ENCODE measurements around the gene BICRAL. TPM values are rescaled to one million over a fixed set of nuclear protein-coding genes. Genes with fewer than 3 reads are reported as not detected.

The BICRAL gene
- total RNA-seq, 1 donor, result 9.4 TPM

DNA sequence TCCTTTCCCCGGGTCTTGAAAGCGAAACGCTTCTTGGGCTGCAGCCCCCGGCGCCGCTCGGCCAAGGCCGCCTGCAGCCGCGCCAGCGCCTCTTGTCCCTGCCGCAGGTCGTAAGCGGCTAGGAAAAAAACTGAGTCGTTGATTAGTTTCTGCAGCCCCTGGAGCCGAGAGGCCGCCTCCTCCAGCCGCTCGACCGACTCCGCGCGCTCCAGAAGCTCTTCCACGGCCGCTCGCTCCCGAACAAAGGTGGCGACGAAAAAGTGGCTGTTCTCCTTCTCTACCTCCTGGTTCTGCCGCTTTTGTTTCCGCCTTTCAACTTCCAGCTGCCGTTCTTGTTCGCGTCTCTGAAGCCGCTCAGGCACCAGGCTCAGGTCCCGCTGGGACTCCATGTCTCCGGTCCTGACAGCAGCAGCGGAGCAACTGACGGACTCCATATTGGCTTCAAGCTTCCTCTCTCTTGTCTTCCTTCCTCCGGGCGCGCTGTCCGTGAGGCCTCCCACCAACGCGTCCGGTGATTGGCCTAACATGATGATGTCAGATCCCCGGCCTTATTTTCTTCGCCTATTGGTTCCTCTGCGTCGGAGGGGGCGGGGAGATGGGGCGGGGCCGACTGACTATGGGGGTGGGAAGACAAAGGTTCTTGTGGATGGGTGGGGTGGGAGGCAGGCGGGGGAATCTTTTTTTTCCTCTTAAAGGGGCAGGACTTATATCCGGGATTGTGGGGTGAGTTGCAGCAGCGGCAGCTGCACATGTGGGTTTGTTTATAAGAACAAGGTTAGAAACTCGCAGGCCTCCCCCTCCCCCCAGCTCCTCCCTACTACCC, 36.0 kb upstream of the BICRAL start, which contains the start of gene TBCC:
TBCC (minus strand) TSS at position 464 of the 823 bp plus-strand sequence; CDS start at position 434, 30 bp downstream.
- peak; percentile 99 for DNase-seq (ENCODE audit: insufficient read length, low spot score, missing footprints)
- Histone ChIP-seq H3K27me3 (ENCODE audit: insufficient read depth, low read length) (no peaks in the 10 kb centered on the region), H3K4me1 (ENCODE audit: insufficient read depth, low read length) (peaks cover 16% of the 10 kb centered on the region), H3K27ac (ENCODE audit: low read depth, low read length) (peak within 1 kb of the TSS; percentile 78), H3K9me3 (ENCODE audit: low read depth, low read length) (no peaks in the 10 kb centered on the region), H3K36me3 (ENCODE audit: insufficient read depth, low read length) (no peaks in the 10 kb centered on the region), H3K79me2 (ENCODE audit: insufficient read depth, low read length) (peaks cover 22% of the 10 kb centered on the region), H3K4me2 (ENCODE audit: insufficient read depth, low read length) (peak within 1 kb of the TSS; percentile 99), H2AFZ (ENCODE audit: low read length) (peak within 1 kb of the TSS; percentile 98), H3K4me3 (ENCODE audit: insufficient read depth, low read length) (peak within 1 kb of the TSS; percentile 97), H4K20me1 (ENCODE audit: insufficient read depth, low read length) (peaks cover 15% of the 10 kb centered on the region)
- TF ChIP-seq, protein P1, sequence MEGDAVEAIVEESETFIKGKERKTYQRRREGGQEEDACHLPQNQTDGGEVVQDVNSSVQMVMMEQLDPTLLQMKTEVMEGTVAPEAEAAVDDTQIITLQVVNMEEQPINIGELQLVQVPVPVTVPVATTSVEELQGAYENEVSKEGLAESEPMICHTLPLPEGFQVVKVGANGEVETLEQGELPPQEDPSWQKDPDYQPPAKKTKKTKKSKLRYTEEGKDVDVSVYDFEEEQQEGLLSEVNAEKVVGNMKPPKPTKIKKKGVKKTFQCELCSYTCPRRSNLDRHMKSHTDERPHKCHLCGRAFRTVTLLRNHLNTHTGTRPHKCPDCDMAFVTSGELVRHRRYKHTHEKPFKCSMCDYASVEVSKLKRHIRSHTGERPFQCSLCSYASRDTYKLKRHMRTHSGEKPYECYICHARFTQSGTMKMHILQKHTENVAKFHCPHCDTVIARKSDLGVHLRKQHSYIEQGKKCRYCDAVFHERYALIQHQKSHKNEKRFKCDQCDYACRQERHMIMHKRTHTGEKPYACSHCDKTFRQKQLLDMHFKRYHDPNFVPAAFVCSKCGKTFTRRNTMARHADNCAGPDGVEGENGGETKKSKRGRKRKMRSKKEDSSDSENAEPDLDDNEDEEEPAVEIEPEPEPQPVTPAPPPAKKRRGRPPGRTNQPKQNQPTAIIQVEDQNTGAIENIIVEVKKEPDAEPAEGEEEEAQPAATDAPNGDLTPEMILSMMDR (IDR thresholded peaks at IDR 0.05; ENCODE audit: extremely low read depth, low read depth, low read length), result no peak

- Histone ChIP-seq H3K79me2 (ENCODE audit: insufficient read depth, low read length) (peaks cover 22% of the 10 kb centered on the region), H4K20me1 (ENCODE audit: insufficient read depth, low read length) (peaks cover 15% of the 10 kb centered on the region), H3K9me3 (ENCODE audit: low read depth, low read length) (no peaks in the 10 kb centered on the region), H3K27ac (ENCODE audit: low read depth, low read length) (peak overlapping the region; percentile 67), H3K4me2 (ENCODE audit: insufficient read depth, low read length) (peak overlapping the region; percentile 93), H3K36me3 (ENCODE audit: insufficient read depth, low read length) (no peaks in the 10 kb centered on the region), H2AFZ (ENCODE audit: low read length) (peak overlapping the region; percentile 84), H3K4me3 (ENCODE audit: insufficient read depth, low read length) (peak overlapping the region; percentile 97), H3K27me3 (ENCODE audit: insufficient read depth, low read length) (no peaks in the 10 kb centered on the region), H3K4me1 (ENCODE audit: insufficient read depth, low read length) (peaks cover 19% of the 10 kb centered on the region)
- TF ChIP-seq, protein P1 (IDR thresholded peaks at IDR 0.05; ENCODE audit: extremely low read depth, low read depth, low read length), result no peak
- DNase-seq (ENCODE audit: insufficient read length, low spot score, missing footprints), result peak; percentile 91
These were observed 35.1 kb upstream of the BICRAL start for GRCh38 chr6:42746463-42747391.

DNA sequence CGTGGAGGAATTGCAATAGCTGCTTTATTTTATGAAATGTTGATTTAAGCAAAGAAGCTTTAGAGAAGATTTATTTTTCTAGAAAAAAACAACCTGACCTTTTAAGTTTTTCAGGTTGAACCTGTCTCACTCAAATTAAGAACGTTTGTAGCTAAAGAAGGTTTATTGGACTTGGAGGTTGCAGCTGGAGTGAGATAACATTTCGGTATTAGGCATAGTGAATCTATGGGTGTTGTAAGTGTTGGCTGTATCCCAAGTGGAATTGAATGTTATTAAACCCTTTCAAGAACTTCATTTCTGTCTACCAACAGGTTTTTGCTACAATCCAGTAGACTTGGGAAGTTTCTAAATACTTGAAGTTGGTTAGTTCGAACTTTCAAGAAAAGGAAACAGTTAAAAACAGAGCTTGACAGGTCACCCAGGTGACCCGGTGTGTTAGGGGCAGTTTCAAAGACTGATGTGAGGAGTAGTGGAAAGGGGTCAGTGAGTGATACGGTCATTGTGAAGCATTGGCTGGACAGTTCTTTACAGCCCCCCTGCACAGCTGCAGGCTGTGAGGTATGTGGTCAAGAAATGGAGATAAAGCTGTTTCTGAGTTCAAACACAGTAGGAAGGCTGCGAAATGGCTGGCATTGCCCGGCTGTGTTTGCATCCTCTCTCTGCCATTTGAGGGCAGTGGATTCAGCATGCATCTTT, 33.5 kb upstream of the BICRAL start:
- Histone ChIP-seq H3K9me3 (ENCODE audit: low read depth, low read length) (no peaks in the 10 kb centered on the region), H2AFZ (ENCODE audit: low read length) (no peak overlapping the region), H3K4me3 (ENCODE audit: insufficient read depth, low read length) (peak overlapping the region; percentile 97), H3K27ac (ENCODE audit: low read depth, low read length) (no peak overlapping the region), H4K20me1 (ENCODE audit: insufficient read depth, low read length) (peaks cover 13% of the 10 kb centered on the region), H3K27me3 (ENCODE audit: insufficient read depth, low read length) (no peaks in the 10 kb centered on the region), H3K4me1 (ENCODE audit: insufficient read depth, low read length) (peaks cover 19% of the 10 kb centered on the region), H3K79me2 (ENCODE audit: insufficient read depth, low read length) (peaks cover 22% of the 10 kb centered on the region), H3K36me3 (ENCODE audit: insufficient read depth, low read length) (no peaks in the 10 kb centered on the region), H3K4me2 (ENCODE audit: insufficient read depth, low read length) (peak overlapping the region; percentile 93)
- peak; percentile 78 for DNase-seq (ENCODE audit: insufficient read length, low spot score, missing footprints)
- TF ChIP-seq, protein P1 (IDR thresholded peaks at IDR 0.05; ENCODE audit: extremely low read depth, low read depth, low read length), result no peak
